ENCODE data around the gene KHNYN.
"Not testable (repeated sequence)": the region's sequence is repeated elsewhere in the genome, so short reads cannot be mapped to it uniquely, and the experiment has no call there.

KHNYN gene

GRCh38 chr14:24443053-24443665 is 13.4 kb downstream of the KHNYN start:
- Histone ChIP-seq H3K4me1 (peaks cover 14% of the 10 kb centered on the region), H3K36me3 (replicated peaks) (peaks cover 27% of the 10 kb centered on the region), H3K9me3 (no peaks in the 10 kb centered on the region), H3K27me3 (ENCODE audit: low read depth) (no peaks in the 10 kb centered on the region), H3K4me3 (peak overlapping the region; percentile 70)
- in situ Hi-C loops (cut with MboI; ENCODE audit: low sequenced_read_pairs): no loop called here
- no peak for DNase-seq (ENCODE audit: low spot score in 2 of 2)

GRCh38 chr14:24450828-24451227 is 21.1 kb downstream of the KHNYN start:
- H3K9me3 ChIP-seq; H3K4me3 ChIP-seq; H3K4me1 ChIP-seq; DNase-seq (ENCODE audit: low spot score in 2 of 2); H3K36me3 ChIP-seq (replicated peaks); in situ Hi-C loops (cut with MboI; ENCODE audit: low sequenced_read_pairs); H3K27me3 ChIP-seq (ENCODE audit: low read depth): not testable (repeated sequence)

GRCh38 chr14:24456980-24457379 is 27.2 kb downstream of the KHNYN start:
- H3K36me3 ChIP-seq (replicated peaks): no peaks in the 10 kb centered on the region
- DNase-seq (ENCODE audit: low spot score in 2 of 2): no peak
- H3K9me3 ChIP-seq: peaks cover 8% of the 10 kb centered on the region; the same call in 1 of the 2 replicates
- H3K4me3 ChIP-seq: no peak overlapping the region
- no peaks in the 10 kb centered on the region for H3K27me3 ChIP-seq (ENCODE audit: low read depth)
- in situ Hi-C loops (cut with MboI; ENCODE audit: low sequenced_read_pairs): no loop called here
- H3K4me1 ChIP-seq: no peaks in the 10 kb centered on the region

GRCh38 chr14:24458736-24459135 is 29.0 kb downstream of the KHNYN start:
- Histone ChIP-seq H3K36me3 (replicated peaks) (no peaks in the 10 kb centered on the region), H3K4me1 (no peaks in the 10 kb centered on the region), H3K9me3 (peaks cover 8% of the 10 kb centered on the region; the same call in 1 of the 2 replicates), H3K4me3 (no peak overlapping the region), H3K27me3 (ENCODE audit: low read depth) (no peaks in the 10 kb centered on the region)
- in situ Hi-C loops (cut with MboI; ENCODE audit: low sequenced_read_pairs): no loop called here
- no peak for DNase-seq (ENCODE audit: low spot score in 2 of 2)

GRCh38 chr14:24459331-24459730 is 29.6 kb downstream of the KHNYN start:
- Histone ChIP-seq H3K4me3 (no peak overlapping the region), H3K4me1 (no peaks in the 10 kb centered on the region), H3K36me3 (replicated peaks) (no peaks in the 10 kb centered on the region), H3K9me3 (0 out of 2 replicates have a peak, but pooled peaks cover 3% of the 10 kb centered on the region), H3K27me3 (ENCODE audit: low read depth) (no peaks in the 10 kb centered on the region)
- in situ Hi-C loops (cut with MboI; ENCODE audit: low sequenced_read_pairs): no loop called here
- no peak for DNase-seq (ENCODE audit: low spot score in 2 of 2)

- no peak for DNase-seq (ENCODE audit: low spot score in 2 of 2)
- Histone ChIP-seq H3K4me1 (no peaks in the 10 kb centered on the region), H3K4me3 (no peak overlapping the region), H3K9me3 (no peaks in the 10 kb centered on the region), H3K36me3 (replicated peaks) (no peaks in the 10 kb centered on the region), H3K27me3 (ENCODE audit: low read depth) (no peaks in the 10 kb centered on the region)
- in situ Hi-C loops (cut with MboI; ENCODE audit: low sequenced_read_pairs): no loop called here
Observed at GRCh38 chr14:24461336-24461735, 31.6 kb downstream of the KHNYN start.

- no peaks in the 10 kb centered on the region for H3K27me3 ChIP-seq (ENCODE audit: low read depth)
- H3K4me1 ChIP-seq: no peaks in the 10 kb centered on the region
- no peaks in the 10 kb centered on the region for H3K9me3 ChIP-seq
- no peaks in the 10 kb centered on the region for H3K36me3 ChIP-seq (replicated peaks)
- no peak for DNase-seq (ENCODE audit: low spot score in 2 of 2)
- in situ Hi-C loops (cut with MboI; ENCODE audit: low sequenced_read_pairs): no loop called here
- no peak overlapping the region for H3K4me3 ChIP-seq
Observed at GRCh38 chr14:24463017-24463883, 33.5 kb downstream of the KHNYN start.

GRCh38 chr14:24463884-24464785 is 34.4 kb downstream of the KHNYN start:
- Histone ChIP-seq H3K4me1 (no peaks in the 10 kb centered on the region), H3K36me3 (replicated peaks) (no peaks in the 10 kb centered on the region), H3K27me3 (ENCODE audit: low read depth) (no peaks in the 10 kb centered on the region), H3K4me3 (no peak overlapping the region), H3K9me3 (no peaks in the 10 kb centered on the region)
- no peak for DNase-seq (ENCODE audit: low spot score in 2 of 2)
- in situ Hi-C loops (cut with MboI; ENCODE audit: low sequenced_read_pairs): no loop called here

GRCh38 chr14:24465368-24465767 is 35.6 kb downstream of the KHNYN start:
- Histone ChIP-seq H3K36me3 (replicated peaks) (no peaks in the 10 kb centered on the region), H3K27me3 (ENCODE audit: low read depth) (no peaks in the 10 kb centered on the region), H3K4me3 (no peak overlapping the region), H3K9me3 (no peaks in the 10 kb centered on the region), H3K4me1 (no peaks in the 10 kb centered on the region)
- in situ Hi-C loops (cut with MboI; ENCODE audit: low sequenced_read_pairs): no loop called here
- DNase-seq (ENCODE audit: low spot score in 2 of 2): no peak

- in situ Hi-C loops (cut with MboI; ENCODE audit: low sequenced_read_pairs): no loop called here
- H3K4me1 ChIP-seq: no peaks in the 10 kb centered on the region
- no peaks in the 10 kb centered on the region for H3K36me3 ChIP-seq (replicated peaks)
- no peak for DNase-seq (ENCODE audit: low spot score in 2 of 2)
- no peaks in the 10 kb centered on the region for H3K27me3 ChIP-seq (ENCODE audit: low read depth)
- no peak overlapping the region for H3K4me3 ChIP-seq
- H3K9me3 ChIP-seq: no peaks in the 10 kb centered on the region
Observed at GRCh38 chr14:24465805-24466204, 36.1 kb downstream of the KHNYN start.

GRCh38 chr14:24470450-24470849 is 40.7 kb downstream of the KHNYN start:
- H3K36me3 ChIP-seq (replicated peaks); H3K9me3 ChIP-seq; H3K4me1 ChIP-seq; DNase-seq (ENCODE audit: low spot score in 2 of 2); in situ Hi-C loops (cut with MboI; ENCODE audit: low sequenced_read_pairs); H3K27me3 ChIP-seq (ENCODE audit: low read depth); H3K4me3 ChIP-seq: not testable (repeated sequence)

- Histone ChIP-seq H3K9me3 (no peaks in the 10 kb centered on the region), H3K4me1 (no peaks in the 10 kb centered on the region), H3K4me3 (no peak overlapping the region), H3K36me3 (replicated peaks) (no peaks in the 10 kb centered on the region), H3K27me3 (ENCODE audit: low read depth) (no peaks in the 10 kb centered on the region)
- in situ Hi-C loops (cut with MboI; ENCODE audit: low sequenced_read_pairs): no loop called here
- DNase-seq (ENCODE audit: low spot score in 2 of 2): no peak
Observed at GRCh38 chr14:24473211-24473610, 43.5 kb downstream of the KHNYN start.

GRCh38 chr14:24475261-24475660 is 45.5 kb downstream of the KHNYN start:
- H3K36me3 ChIP-seq (replicated peaks): no peaks in the 10 kb centered on the region
- no peaks in the 10 kb centered on the region for H3K27me3 ChIP-seq (ENCODE audit: low read depth)
- no peaks in the 10 kb centered on the region for H3K9me3 ChIP-seq
- in situ Hi-C loops (cut with MboI; ENCODE audit: low sequenced_read_pairs): no loop called here
- DNase-seq (ENCODE audit: low spot score in 2 of 2): no peak
- no peak overlapping the region for H3K4me3 ChIP-seq
- peaks cover 7% of the 10 kb centered on the region for H3K4me1 ChIP-seq

GRCh38 chr14:24479999-24480398 is 50.2 kb downstream of the KHNYN start:
- H3K9me3 ChIP-seq; H3K36me3 ChIP-seq (replicated peaks); H3K4me1 ChIP-seq; H3K4me3 ChIP-seq; H3K27me3 ChIP-seq (ENCODE audit: low read depth); in situ Hi-C loops (cut with MboI; ENCODE audit: low sequenced_read_pairs): not testable (repeated sequence)
- DNase-seq (ENCODE audit: low spot score in 2 of 2): peak; percentile 57 to 60

Measured in HAP-1 (cell line).